IPS-15b (cell line): ENCODE data around the gene MARS1.
"Not testable (repeated sequence)": the region's sequence is repeated elsewhere in the genome, so short reads cannot be mapped to it uniquely, and the experiment has no call there.

Experiments used
- H3K27me3 ChIP-seq: one replicate; pipeline ENCODE4 v1.6.1; 2013; ENCODE audit warnings: low read length; ENCODE audit not compliant: control insufficient read depth, insufficient read depth
- H3K36me3 ChIP-seq: one replicate; pipeline ENCODE4 v1.6.1; 2013; ENCODE audit warnings: low read length; ENCODE audit not compliant: control insufficient read depth, insufficient read depth
- H3K4me1 ChIP-seq: one replicate; pipeline ENCODE4 v1.6.1; 2013; ENCODE audit warnings: mild to moderate bottlenecking, low read length; ENCODE audit not compliant: control insufficient read depth, insufficient read depth
- H3K4me3 ChIP-seq: one replicate; pipeline ENCODE4 v1.5.1; 2013; ENCODE audit warnings: low read depth, low read length
- H3K9ac ChIP-seq: one replicate; pipeline ENCODE4 v1.6.1; 2013; ENCODE audit warnings: low read depth, mild to moderate bottlenecking, low read length
- H3K9me3 ChIP-seq: one replicate; pipeline ENCODE4 v1.6.1; 2013; ENCODE audit warnings: mild to moderate bottlenecking, low read length; ENCODE audit not compliant: control insufficient read depth, insufficient read depth

MARS1 gene

DNA sequence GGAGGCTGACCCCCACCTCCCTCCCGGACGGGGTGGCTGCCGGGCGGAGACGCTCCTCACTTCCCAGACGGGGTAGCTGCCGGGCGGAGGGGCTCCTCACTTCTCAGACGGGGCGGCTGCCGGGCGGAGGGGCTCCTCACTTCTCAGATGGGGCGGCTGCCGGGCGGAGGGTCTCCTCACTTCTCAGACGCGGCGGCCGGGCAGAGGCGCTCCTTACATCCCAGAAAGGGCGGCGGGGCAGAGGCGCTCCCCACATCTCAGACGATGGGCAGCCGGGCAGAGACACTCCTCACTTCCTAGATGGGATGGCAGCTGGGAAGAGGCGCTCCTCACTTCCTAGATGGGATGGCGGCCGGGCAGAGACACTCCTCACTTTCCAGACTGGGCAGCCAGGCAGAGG is 19.9 kb downstream of the MARS1 start:
- not testable (repeated sequence) for H3K4me3 ChIP-seq, H3K4me1 ChIP-seq, H3K9me3 ChIP-seq, H3K9ac ChIP-seq, H3K27me3 ChIP-seq
- H3K36me3 ChIP-seq, result peaks cover 53% of the 10 kb centered on the region

DNA sequence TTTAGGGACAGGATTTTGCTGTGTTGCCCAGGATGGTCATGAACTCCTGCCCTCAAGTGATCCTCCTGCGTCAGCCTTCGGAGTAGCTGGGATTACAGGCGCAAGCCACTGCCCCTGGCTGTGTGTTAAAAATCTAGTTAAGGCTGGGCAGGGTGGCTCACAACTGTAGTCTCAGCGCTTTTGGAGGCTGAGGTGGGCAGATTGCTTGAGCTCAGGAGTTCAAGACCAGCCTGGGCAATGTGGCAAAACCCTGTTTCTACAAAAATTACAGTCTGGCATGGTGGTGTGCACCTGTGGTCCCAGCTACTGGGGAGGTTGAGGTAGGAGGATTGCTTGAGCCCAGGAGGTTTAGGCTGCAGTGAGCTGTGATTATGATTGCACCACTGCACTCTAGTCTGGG is 23.3 kb downstream of the MARS1 start:
- Histone ChIP-seq H3K27me3 (no peaks in the 10 kb centered on the region), H3K9ac (no peak overlapping the region), H3K36me3 (peaks cover 61% of the 10 kb centered on the region), H3K9me3 (no peaks in the 10 kb centered on the region), H3K4me1 (no peaks in the 10 kb centered on the region), H3K4me3 (no peak overlapping the region)

DNA sequence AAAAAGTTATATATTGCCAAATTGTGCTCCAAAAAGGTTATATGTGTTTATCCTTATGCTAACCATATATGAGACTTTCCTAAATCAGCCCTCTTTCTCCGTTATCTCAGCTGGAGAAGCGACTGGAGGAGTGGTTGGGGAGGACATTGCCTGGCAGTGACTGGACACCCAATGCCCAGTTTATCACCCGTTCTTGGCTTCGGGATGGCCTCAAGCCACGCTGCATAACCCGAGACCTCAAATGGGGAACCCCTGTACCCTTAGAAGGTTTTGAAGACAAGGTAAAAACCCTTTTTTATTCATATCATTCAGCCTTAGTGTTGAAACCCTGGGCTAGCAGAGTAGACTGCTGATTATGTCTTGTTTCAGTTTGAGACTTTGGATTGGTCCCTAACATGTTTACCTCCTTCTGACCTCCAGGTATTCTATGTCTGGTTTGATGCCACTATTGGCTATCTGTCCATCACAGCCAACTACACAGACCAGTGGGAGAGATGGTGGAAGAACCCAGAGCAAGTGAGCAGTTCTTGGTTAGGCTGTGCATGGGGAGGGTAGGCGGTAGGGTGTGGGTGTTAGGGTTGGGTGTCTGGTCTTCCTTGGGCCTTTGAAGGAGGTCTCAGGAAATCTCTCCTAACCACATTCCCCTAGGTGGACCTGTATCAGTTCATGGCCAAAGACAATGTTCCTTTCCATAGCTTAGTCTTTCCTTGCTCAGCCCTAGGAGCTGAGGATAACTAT is 23.9 kb downstream of the MARS1 start:
- Histone ChIP-seq H3K4me1 (no peaks in the 10 kb centered on the region), H3K27me3 (no peaks in the 10 kb centered on the region), H3K4me3 (no peak overlapping the region), H3K36me3 (peaks cover 63% of the 10 kb centered on the region), H3K9me3 (no peaks in the 10 kb centered on the region), H3K9ac (no peak overlapping the region)

DNA sequence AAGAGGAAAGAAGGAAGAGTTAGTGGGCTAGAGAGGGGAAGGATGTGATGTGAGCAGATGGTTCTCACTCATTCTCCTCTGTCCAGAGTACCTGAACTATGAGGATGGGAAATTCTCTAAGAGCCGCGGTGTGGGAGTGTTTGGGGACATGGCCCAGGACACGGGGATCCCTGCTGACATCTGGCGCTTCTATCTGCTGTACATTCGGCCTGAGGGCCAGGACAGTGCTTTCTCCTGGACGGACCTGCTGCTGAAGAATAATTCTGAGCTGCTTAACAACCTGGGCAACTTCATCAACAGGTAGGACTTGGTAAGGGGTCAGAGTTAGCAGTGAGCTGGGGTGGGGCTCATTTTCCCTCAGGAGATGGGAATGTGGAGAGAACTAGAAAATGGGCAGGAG is 24.8 kb downstream of the MARS1 start:
- Histone ChIP-seq H3K27me3 (no peaks in the 10 kb centered on the region), H3K9ac (no peak overlapping the region), H3K9me3 (no peaks in the 10 kb centered on the region), H3K4me1 (no peaks in the 10 kb centered on the region), H3K36me3 (peaks cover 70% of the 10 kb centered on the region), H3K4me3 (no peak overlapping the region)

DNA sequence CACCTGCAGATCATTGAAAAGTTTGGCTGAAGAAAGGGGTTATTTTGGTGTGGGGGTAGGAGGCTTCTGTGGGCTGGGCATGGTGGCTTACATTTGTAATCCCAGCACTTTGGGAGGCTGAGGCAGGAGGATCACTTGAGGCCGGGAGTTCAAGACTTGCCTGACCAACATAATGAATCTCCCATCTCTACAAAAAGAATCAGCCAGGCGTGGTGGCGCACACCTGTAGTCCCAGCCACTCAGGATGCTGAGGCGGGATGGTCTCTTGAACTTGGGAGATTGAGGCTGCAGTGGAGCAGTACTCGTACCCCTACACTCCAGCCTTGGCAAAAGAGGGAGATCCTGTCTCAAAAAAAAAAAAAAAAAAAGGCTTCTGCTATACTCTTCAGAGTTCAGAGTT is 25.4 kb downstream of the MARS1 start:
- H3K4me3 ChIP-seq, result no peak overlapping the region
- no peaks in the 10 kb centered on the region for H3K9me3 ChIP-seq
- no peaks in the 10 kb centered on the region for H3K27me3 ChIP-seq
- H3K9ac ChIP-seq, result no peak overlapping the region
- H3K36me3 ChIP-seq, result peaks cover 75% of the 10 kb centered on the region
- H3K4me1 ChIP-seq, result peaks cover 2% of the 10 kb centered on the region

DNA sequence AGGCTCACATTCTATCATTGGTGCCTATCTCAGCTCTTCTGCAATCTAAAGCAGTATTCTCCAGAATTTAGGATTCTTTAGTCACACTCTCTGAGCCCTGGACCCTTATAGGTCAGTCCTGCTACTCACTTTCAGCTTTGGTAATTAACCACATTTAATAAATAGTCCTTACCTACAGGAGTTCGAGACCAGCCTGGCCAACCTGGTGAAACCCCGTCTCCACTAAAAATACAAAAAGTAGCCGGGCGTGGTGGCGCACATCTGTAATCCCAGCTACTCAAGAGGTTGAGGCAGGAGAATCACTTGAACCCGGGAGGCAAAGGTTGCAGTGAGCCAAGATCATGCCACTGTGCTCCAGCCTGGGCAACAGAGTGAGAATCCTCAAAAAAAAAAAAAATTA is 25.8 kb downstream of the MARS1 start:
- peaks cover 76% of the 10 kb centered on the region for H3K36me3 ChIP-seq
- H3K27me3 ChIP-seq, H3K9ac ChIP-seq, H3K4me3 ChIP-seq, H3K4me1 ChIP-seq, H3K9me3 ChIP-seq: not testable (repeated sequence)

DNA sequence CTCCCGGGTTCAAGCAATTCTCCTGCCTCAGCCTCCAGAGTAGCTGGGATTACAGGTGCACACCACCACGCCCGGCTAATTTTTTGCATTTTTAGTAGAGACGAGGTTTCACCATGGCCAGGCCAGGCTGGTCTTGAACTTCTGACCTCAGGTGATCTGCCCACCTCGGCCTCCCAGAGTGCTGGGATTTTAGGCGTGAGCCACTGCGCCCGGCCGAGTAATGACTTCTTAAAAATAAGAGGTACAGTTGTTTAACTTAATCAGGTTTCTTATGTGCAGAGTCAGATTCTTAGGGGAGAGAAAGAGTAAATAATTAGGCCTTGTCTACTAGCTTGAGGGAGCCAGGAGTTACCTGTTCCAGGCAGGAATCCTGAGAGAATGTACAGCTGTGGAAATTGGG is 26.4 kb downstream of the MARS1 start:
- H3K36me3 ChIP-seq, result peaks cover 76% of the 10 kb centered on the region

DNA sequence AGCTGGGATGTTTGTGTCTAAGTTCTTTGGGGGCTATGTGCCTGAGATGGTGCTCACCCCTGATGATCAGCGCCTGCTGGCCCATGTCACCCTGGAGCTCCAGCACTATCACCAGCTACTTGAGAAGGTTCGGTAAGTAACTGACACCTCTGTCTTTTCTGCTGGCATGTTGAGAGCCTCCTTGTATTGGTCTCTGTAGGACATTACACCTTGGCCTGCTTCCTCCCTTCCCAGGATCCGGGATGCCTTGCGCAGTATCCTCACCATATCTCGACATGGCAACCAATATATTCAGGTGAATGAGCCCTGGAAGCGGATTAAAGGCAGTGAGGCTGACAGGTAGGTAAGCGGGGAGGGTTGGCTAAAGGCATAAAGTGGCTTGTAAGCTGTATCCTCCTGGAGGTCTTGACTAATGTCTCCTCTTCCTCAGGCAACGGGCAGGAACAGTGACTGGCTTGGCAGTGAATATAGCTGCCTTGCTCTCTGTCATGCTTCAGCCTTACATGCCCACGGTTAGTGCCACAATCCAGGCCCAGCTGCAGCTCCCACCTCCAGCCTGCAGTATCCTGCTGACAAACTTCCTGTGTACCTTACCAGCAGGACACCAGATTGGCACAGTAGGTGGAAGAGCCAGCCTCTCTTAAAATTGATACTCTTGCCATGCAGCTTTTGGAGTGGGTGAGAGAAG is 27.0 kb downstream of the MARS1 start:
- Histone ChIP-seq H3K36me3 (peaks cover 72% of the 10 kb centered on the region), H3K9me3 (no peaks in the 10 kb centered on the region), H3K27me3 (no peaks in the 10 kb centered on the region), H3K9ac (no peak overlapping the region), H3K4me1 (peaks cover 5% of the 10 kb centered on the region), H3K4me3 (no peak overlapping the region)

More for the DNA sequence above, 26.4 kb downstream of the MARS1 start:
- not testable (repeated sequence) for H3K4me1 ChIP-seq, H3K9ac ChIP-seq, H3K27me3 ChIP-seq, H3K9me3 ChIP-seq, H3K4me3 ChIP-seq

DNA sequence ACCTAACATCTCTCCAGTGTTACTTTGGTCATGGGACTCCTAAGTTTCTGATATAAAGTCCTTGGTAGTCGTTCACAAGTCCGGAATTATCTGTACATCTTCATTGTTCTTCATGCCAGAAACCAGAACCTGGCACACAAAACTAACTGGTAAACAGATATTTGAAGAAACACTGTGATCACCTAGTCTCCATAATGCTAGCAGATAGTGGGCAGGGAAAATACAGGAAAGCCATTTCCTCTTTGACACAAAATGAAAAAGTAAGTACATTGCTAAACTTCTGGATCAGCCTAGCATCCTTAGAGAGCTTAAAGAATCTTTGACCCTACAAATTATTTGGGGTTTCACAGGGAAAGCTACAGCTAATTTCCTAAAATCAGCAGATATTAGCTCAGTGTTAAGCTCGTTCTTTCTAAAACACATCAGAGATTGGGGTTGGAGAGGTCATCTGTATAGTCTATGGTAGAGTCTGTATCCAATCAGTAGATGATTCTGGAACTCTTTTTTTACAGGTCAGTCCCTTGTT is 27.6 kb downstream of the MARS1 start:
- no peak overlapping the region for H3K4me3 ChIP-seq
- no peak overlapping the region for H3K9ac ChIP-seq
- H3K36me3 ChIP-seq, result peaks cover 69% of the 10 kb centered on the region
- H3K4me1 ChIP-seq, result peaks cover 5% of the 10 kb centered on the region
- no peaks in the 10 kb centered on the region for H3K27me3 ChIP-seq
- no peaks in the 10 kb centered on the region for H3K9me3 ChIP-seq

DNA sequence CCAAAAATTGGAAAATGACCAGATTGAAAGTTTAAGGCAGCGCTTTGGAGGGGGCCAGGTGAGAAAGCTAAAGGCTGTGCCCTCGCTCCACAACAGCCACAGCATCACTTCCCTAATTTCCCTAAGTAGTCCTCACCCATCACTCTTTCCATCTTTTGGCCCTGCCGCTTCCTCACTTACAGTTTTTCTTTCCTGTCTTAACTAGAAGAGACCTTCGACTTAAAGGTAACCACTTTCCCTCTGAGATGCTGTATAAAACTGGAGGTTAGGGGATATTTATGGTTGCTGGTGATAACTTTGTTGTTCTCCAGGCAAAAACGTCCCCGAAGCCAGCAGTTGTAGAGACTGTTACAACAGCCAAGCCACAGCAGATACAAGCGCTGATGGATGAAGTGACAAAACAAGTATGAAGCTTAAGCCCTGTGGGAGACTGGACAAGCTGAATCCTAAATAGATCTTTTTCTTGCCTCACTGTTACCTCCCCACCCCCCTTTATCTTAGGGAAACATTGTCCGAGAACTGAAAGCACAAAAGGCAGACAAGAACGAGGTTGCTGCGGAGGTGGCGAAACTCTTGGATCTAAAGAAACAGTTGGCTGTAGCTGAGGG is 28.2 kb downstream of the MARS1 start:
- no peak overlapping the region for H3K4me3 ChIP-seq
- H3K27me3 ChIP-seq, result no peaks in the 10 kb centered on the region
- peaks cover 66% of the 10 kb centered on the region for H3K36me3 ChIP-seq
- no peak overlapping the region for H3K9ac ChIP-seq
- H3K4me1 ChIP-seq, result peaks cover 5% of the 10 kb centered on the region
- no peaks in the 10 kb centered on the region for H3K9me3 ChIP-seq

DNA sequence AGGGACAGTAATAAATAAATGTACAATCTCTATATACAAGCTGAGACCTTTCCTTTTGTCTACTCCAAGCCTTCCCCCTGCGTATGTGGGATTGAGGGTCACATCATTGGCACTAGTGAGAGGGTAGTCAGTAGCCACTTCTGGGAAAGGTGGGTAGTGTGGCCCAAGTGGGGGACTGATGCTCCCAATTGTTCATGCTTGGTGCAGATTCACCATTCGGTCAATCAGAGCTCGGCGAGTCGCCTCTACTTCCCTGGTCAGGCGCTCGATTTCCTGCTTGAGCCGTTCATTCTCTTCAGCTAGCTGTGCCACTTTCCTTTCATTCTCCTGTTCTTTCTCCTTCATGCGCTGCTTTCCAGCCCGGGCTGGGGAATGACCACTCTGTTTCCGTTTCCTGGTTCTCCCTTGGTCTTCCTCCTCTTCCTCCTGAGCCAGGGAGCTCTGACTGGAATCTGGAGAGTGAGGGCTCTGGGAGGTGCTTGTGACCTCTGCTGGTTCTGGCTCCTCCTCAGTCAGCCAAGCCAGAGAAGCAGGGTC is 28.8 kb downstream of the MARS1 start:
- no peaks in the 10 kb centered on the region for H3K9me3 ChIP-seq
- peaks cover 59% of the 10 kb centered on the region for H3K36me3 ChIP-seq
- H3K4me3 ChIP-seq, result no peak overlapping the region
- H3K27me3 ChIP-seq, result no peaks in the 10 kb centered on the region
- peaks cover 5% of the 10 kb centered on the region for H3K4me1 ChIP-seq
- H3K9ac ChIP-seq, result no peak overlapping the region
